Sigmoid colon (tissue), 3 donors: ENCODE results near the gene COL4A1.

Experiments used
- CTCF ChIP-seq, 4 experiments: fragments of 450-650 bp in 3 of 4; fragments of 200-600 bp in 1 of 4; IDR thresholded peaks; one replicate each; pipeline ENCODE4 v1.5.1; 2016 to 2019; ENCODE audit warnings: antibody characterized with exemption in 4 of 4, mild to moderate bottlenecking in 3 of 4, moderate library complexity in 2 of 4
- POLR2A ChIP-seq, 2 donors: fragments of 450-650 bp; IDR thresholded peaks; one replicate each; pipeline ENCODE4 v1.6.1; 2016; ENCODE audit warnings: antibody characterized with exemption in 2 of 2, mild to moderate bottlenecking in 2 of 2, moderate library complexity in 2 of 2

- TF ChIP-seq CTCF (IDR thresholded peaks at IDR 0.05), result no peak
- no peak for TF ChIP-seq POLR2A (IDR thresholded peaks at IDR 0.05)
These were observed 100.0 kb downstream of the COL4A1 start for GRCh38 chr13:110206996-110207395.
